GM12891 (cell line): ENCODE data around the gene CNTNAP5.

Source experiments
- PAX5 ChIP-seq: IDR thresholded peaks from 2 replicates; pipeline ENCODE4 v1.6.1; 2011; ENCODE audit warnings: low read length, moderate library complexity, mild to moderate bottlenecking; ENCODE audit not compliant: insufficient read depth, severe bottlenecking
- POLR2A ChIP-seq: IDR thresholded peaks from 2 replicates; pipeline ENCODE4 v1.6.1; 2011; ENCODE audit warnings: low read depth, low read length, control low read depth
- POLR2AphosphoS5 ChIP-seq: IDR thresholded peaks from 2 replicates; pipeline ENCODE4 v1.6.1; 2011; ENCODE audit warnings: low read depth, low read length, control low read depth
- POU2F2 ChIP-seq: IDR thresholded peaks from 2 replicates; pipeline ENCODE4 v1.6.1; 2011; ENCODE audit warnings: low read depth, mild to moderate bottlenecking, control low read depth, low read length, moderate library complexity
- SPI1 ChIP-seq: IDR thresholded peaks from 2 replicates; pipeline ENCODE4 v1.6.1; 2011; ENCODE audit warnings: low read depth, low read length, control low read depth
- TAF1 ChIP-seq: IDR thresholded peaks from 2 replicates; pipeline ENCODE4 v1.6.1; 2011; ENCODE audit warnings: low read depth, low read length, control low read depth

DNA sequence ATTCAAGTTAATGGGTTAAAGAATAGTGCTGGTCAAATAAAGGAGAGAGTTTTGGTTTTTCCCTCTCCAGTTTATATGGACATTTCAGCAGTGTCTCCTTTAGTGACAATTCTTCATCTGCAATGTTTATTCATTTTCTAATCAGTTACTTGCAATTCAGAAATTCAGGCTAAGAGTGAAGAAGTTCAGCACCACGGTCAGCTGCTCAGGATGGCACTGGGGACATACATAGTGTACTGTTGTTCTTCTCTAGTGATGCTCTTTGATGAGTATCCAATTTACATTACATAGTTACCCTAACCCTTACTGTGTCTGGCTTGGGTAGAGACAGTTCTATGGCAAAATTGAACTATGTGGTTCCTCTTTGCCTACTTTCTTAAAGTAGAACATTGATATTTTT is 412.7 kb downstream of the CNTNAP5 start:
- no peak for TF ChIP-seq TAF1
- TF ChIP-seq POLR2AphosphoS5, result no peak
- no peak for TF ChIP-seq PAX5
- no peak for TF ChIP-seq POLR2A
- TF ChIP-seq POU2F2, result no peak
- TF ChIP-seq SPI1, result no peak
